Osteocyte (in vitro differentiated cells): ENCODE measurements around the gene EMID1. TPM values are rescaled to one million over a fixed set of nuclear protein-coding genes. Genes with fewer than 3 reads are reported as not detected.
A peak's percentile ranks its signal among the peaks of the same experiment; 100 is the strongest.

Experiments used
- DNase-seq: peaks from one replicate; pipeline ENCODE4 v3.0.0; 2021; ENCODE audit warnings: mixed read lengths; ENCODE audit not compliant: unreplicated experiment; ENCODE audit errors: extremely low spot score
- H3K27ac Mint-ChIP-seq: one replicate; pipeline ENCODE4 v1.8.0; 2021; ENCODE audit warnings: mild to moderate bottlenecking, mixed read lengths; ENCODE audit not compliant: unreplicated experiment
- H3K27me3 Mint-ChIP-seq: one replicate; pipeline ENCODE4 v1.8.0; 2021; ENCODE audit warnings: mixed read lengths; ENCODE audit not compliant: unreplicated experiment
- H3K36me3 Mint-ChIP-seq: one replicate; pipeline ENCODE4 v1.8.0; 2021; ENCODE audit warnings: mixed read lengths; ENCODE audit not compliant: unreplicated experiment
- H3K4me1 Mint-ChIP-seq: one replicate; pipeline ENCODE4 v1.8.0; 2021; ENCODE audit warnings: mixed read lengths; ENCODE audit not compliant: unreplicated experiment
- H3K4me3 Mint-ChIP-seq: one replicate; pipeline ENCODE4 v1.8.0; 2021; ENCODE audit warnings: mild to moderate bottlenecking, moderate library complexity, mixed read lengths; ENCODE audit not compliant: unreplicated experiment
- H3K9me3 Mint-ChIP-seq: one replicate; pipeline ENCODE4 v1.8.0; 2021; ENCODE audit warnings: mixed read lengths; ENCODE audit not compliant: unreplicated experiment
- total RNA-seq: library from RNA; stranded (reverse); gene quantifications from 2 replicates; pipeline ENCODE4 v1.2.1, GENCODE V29; 2021
- TF ChIP-seq, protein P1 (sequence below): fragments of 200-600 bp; sonication (generic); IDR thresholded peaks from 2 replicates; pipeline ENCODE4 v1.5.0; 2021; ENCODE audit warnings: antibody characterized with exemption, mild to moderate bottlenecking, moderate library complexity

The EMID1 gene
- total RNA-seq, 1 donor from 2014 or later: 0.51 TPM

GRCh38 chr22:29308791-29309262, 103.1 kb downstream of the EMID1 start:
- Mint-ChIP-seq H3K36me3 (no peaks in the 10 kb centered on the region), H3K9me3 (no peaks in the 10 kb centered on the region), H3K27ac (peak overlapping the region; percentile 85), H3K4me3 (peak overlapping the region; percentile 26), H3K27me3 (peaks cover 2% of the 10 kb centered on the region), H3K4me1 (peaks cover 43% of the 10 kb centered on the region)
- DNase-seq: no peak
- TF ChIP-seq, protein P1, sequence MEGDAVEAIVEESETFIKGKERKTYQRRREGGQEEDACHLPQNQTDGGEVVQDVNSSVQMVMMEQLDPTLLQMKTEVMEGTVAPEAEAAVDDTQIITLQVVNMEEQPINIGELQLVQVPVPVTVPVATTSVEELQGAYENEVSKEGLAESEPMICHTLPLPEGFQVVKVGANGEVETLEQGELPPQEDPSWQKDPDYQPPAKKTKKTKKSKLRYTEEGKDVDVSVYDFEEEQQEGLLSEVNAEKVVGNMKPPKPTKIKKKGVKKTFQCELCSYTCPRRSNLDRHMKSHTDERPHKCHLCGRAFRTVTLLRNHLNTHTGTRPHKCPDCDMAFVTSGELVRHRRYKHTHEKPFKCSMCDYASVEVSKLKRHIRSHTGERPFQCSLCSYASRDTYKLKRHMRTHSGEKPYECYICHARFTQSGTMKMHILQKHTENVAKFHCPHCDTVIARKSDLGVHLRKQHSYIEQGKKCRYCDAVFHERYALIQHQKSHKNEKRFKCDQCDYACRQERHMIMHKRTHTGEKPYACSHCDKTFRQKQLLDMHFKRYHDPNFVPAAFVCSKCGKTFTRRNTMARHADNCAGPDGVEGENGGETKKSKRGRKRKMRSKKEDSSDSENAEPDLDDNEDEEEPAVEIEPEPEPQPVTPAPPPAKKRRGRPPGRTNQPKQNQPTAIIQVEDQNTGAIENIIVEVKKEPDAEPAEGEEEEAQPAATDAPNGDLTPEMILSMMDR: no peak

Other genes starting within 250 kb of the EMID1 start
- gene C22orf31, start 144.1 kb upstream of the EMID1 start, total RNA-seq: not detected in 2 replicates
- 2.9 and 5.4 TPM in 2 replicates for gene KREMEN1, start 132.9 kb upstream of the EMID1 start, total RNA-seq
- gene RHBDD3, start 62.1 kb downstream of the EMID1 start, total RNA-seq: 41.0 and 45.8 TPM in 2 replicates
- 218 and 228 TPM in 2 replicates for gene EWSR1, start 62.4 kb downstream of the EMID1 start, total RNA-seq
- gene GAS2L1, start 100.8 kb downstream of the EMID1 start, total RNA-seq: 21.6 and 22.3 TPM in 2 replicates
- gene RASL10A, start 109.8 kb downstream of the EMID1 start, total RNA-seq: not detected in 2 replicates
- gene AP1B1, start 182.7 kb downstream of the EMID1 start, total RNA-seq: 42.0 and 45.4 TPM in 2 replicates
- gene RFPL1, start 232.7 kb downstream of the EMID1 start, total RNA-seq: not detected in 2 replicates